HCT116 (cell line): ENCODE data around the gene FFAR4. TPM values are rescaled to one million over a fixed set of nuclear protein-coding genes. Genes with fewer than 3 reads are reported as not detected.

ENCODE experiments used
- ATAC-seq: fragments of 200-7000 bp; cut with Tn5 transposase; 2 replicates; pipeline ENCODE4 v1.9.1; 2020; ENCODE audit warnings: mild to moderate bottlenecking, moderate library complexity
- BruUV-seq: library from RNA; stranded (reverse); fragments of 400-500 nt; replicated peaks from 2 replicates; lab custom pipeline; 2021; lab: Mats Ljungman, UMichigan
- CTCF ChIA-PET: fragments of 300-600 bp; sonication (Branson Sonifier 250); formaldehyde crosslinking; loops from one replicate; lab custom pipeline; 2021; ENCODE audit warnings: antibody characterized with exemption; lab: Charles Lee
- POLR2A ChIA-PET: fragments of 300-600, 350-600 bp; sonication (Branson Sonifier 250); formaldehyde crosslinking; loops from one replicate; lab custom pipeline; 2021; ENCODE audit warnings: antibody characterized with exemption; lab: Charles Lee
- RAD21 ChIA-PET, 2 experiments: fragments of 300-600 bp; sonication (Branson Sonifier 250); formaldehyde crosslinking; loops; one replicate each; lab custom pipeline; 2023; ENCODE audit warnings: low total read pairs in 2 of 2; ENCODE audit not compliant: uncharacterized antibody in 2 of 2, unreplicated experiment in 2 of 2, low non-redundant PET in 1 of 2; lab: Charles Lee
- DNase-seq: peaks from one replicate; pipeline ENCODE4 v3.0.0-alpha.2; 2010; ENCODE audit warnings: low read depth, low spot score
- H2AFZ ChIP-seq: fragments of 200-600 bp; shearing (Covaris generic), sonication (generic); 2 replicates; pipeline ENCODE4 v1.6.1; 2017; ENCODE audit warnings: low read depth, mixed run types, mixed read lengths, antibody characterized with exemption, low read length; ENCODE audit not compliant: poor library complexity, severe bottlenecking
- H3K27ac ChIP-seq: 2 replicates; pipeline ENCODE4 v1.5.1; 2012; ENCODE audit warnings: low read depth, low read length
- H3K27me3 ChIP-seq: fragments of 200-600 bp; sonication (generic); 2 replicates; pipeline ENCODE4 v1.6.1; 2016; ENCODE audit warnings: mixed run types, low read length, mixed read lengths; ENCODE audit not compliant: insufficient read depth
- H3K36me3 ChIP-seq, 2 experiments: fragments of 200-500 bp in 1 of 2; fragments of 200-600 bp in 1 of 2; sonication (Bioruptor generic) in 1 of 2; sonication (generic) in 1 of 2; 2 replicates each; pipeline versions ENCODE4 v1.5.1 to v1.6.1; 2014 to 2016; ENCODE audit warnings: low read length in 2 of 2, inconsistent platforms in 1 of 2, mixed read lengths in 1 of 2, mixed run types in 1 of 2; ENCODE audit not compliant: insufficient read depth in 2 of 2, control insufficient read depth in 1 of 2
- H3K4me1 ChIP-seq, 2 experiments: fragments of 200-600 bp in 1 of 2; sonication (generic) in 1 of 2; 2 replicates each; pipeline versions ENCODE4 v1.5.1 to v1.6.1; 2012 to 2017; ENCODE audit warnings: low read length in 2 of 2, inconsistent platforms in 1 of 2, mild to moderate bottlenecking in 1 of 2, mixed read lengths in 1 of 2, mixed run types in 1 of 2, moderate library complexity in 1 of 2; ENCODE audit not compliant: insufficient read depth in 2 of 2, control insufficient read depth in 1 of 2
- H3K4me2 ChIP-seq: fragments of 200-600 bp; sonication (generic); 2 replicates; pipeline ENCODE4 v1.6.1; 2017; ENCODE audit warnings: mixed run types, low read length, mixed read lengths
- H3K4me3 ChIP-seq, 2 experiments: fragments of 200-600 bp in 1 of 2; sonication (generic) in 1 of 2; replicated peaks in 1 of 2; 2 replicates each; pipeline ENCODE4 v1.5.1; 2011 to 2016; ENCODE audit warnings: low read length in 2 of 2, control low read depth in 1 of 2, low read depth in 1 of 2, mild to moderate bottlenecking in 1 of 2, mixed read lengths in 1 of 2, mixed run types in 1 of 2
- H3K79me2 ChIP-seq: fragments of 200-600 bp; sonication (generic); 2 replicates; pipeline ENCODE4 v1.6.1; 2017; ENCODE audit warnings: mild to moderate bottlenecking, mixed run types, low read length, moderate library complexity, mixed read lengths; ENCODE audit not compliant: insufficient read depth
- H3K9ac ChIP-seq: fragments of 200-600 bp; sonication (generic); 2 replicates; pipeline ENCODE4 v1.6.1; 2016; ENCODE audit warnings: low read length, mixed read lengths
- H3K9me2 ChIP-seq: fragments of 200-600 bp; sonication (generic), shearing (Covaris generic); 2 replicates; pipeline ENCODE4 v1.6.1; 2017; ENCODE audit warnings: mixed run types, mild to moderate bottlenecking, moderate library complexity; ENCODE audit not compliant: insufficient read depth
- H3K9me3 ChIP-seq, 2 experiments: fragments of 200-500 bp in 1 of 2; fragments of 200-600 bp in 1 of 2; sonication (Bioruptor generic) in 1 of 2; sonication (generic) in 1 of 2; 2 replicates each; pipeline ENCODE4 v1.6.1; 2014 to 2017; ENCODE audit warnings: low read length in 2 of 2, mixed read lengths in 2 of 2, inconsistent platforms in 1 of 2, low read depth in 1 of 2, mild to moderate bottlenecking in 1 of 2, mixed run types in 1 of 2, moderate library complexity in 1 of 2; ENCODE audit not compliant: control insufficient read depth in 1 of 2, insufficient read depth in 1 of 2
- H4K20me1 ChIP-seq: fragments of 200-600 bp; sonication (generic), shearing (Covaris generic); 2 replicates; pipeline ENCODE4 v1.6.1; 2017; ENCODE audit warnings: mixed run types, mild to moderate bottlenecking, moderate library complexity; ENCODE audit not compliant: insufficient read depth
- CBX3 ChIP-seq: IDR thresholded peaks from 2 replicates; pipeline ENCODE4 v1.6.1; 2012; ENCODE audit warnings: low read depth
- CEBPB ChIP-seq: IDR thresholded peaks from 2 replicates; pipeline ENCODE4 v1.6.1; 2012; ENCODE audit warnings: low read depth
- EGR1 ChIP-seq: IDR thresholded peaks from 2 replicates; pipeline ENCODE4 v1.6.1; 2012; ENCODE audit warnings: low read depth
- ELF1 ChIP-seq: IDR thresholded peaks from 2 replicates; pipeline ENCODE4 v1.6.1; 2012; ENCODE audit warnings: low read depth, borderline replicate concordance
- EZH2 ChIP-seq: fragments of 200-600 bp; sonication (generic); IDR thresholded peaks from 2 replicates; pipeline ENCODE4 v1.6.1; 2017; ENCODE audit warnings: antibody characterized with exemption, mixed run types
- EZH2phosphoT487 ChIP-seq: fragments of 200-600 bp; IDR thresholded peaks from 2 replicates; pipeline ENCODE4 v1.6.1; 2018; ENCODE audit warnings: antibody characterized with exemption, borderline replicate concordance
- JUND ChIP-seq: IDR thresholded peaks from 2 replicates; pipeline ENCODE4 v1.6.1; 2012
- POLR2A ChIP-seq: IDR thresholded peaks from 2 replicates; pipeline ENCODE4 v1.7.0; 2011; ENCODE audit warnings: borderline replicate concordance; ENCODE audit not compliant: insufficient read depth, insufficient read length; ENCODE audit errors: extremely low read depth
- POLR2AphosphoS5 ChIP-seq: IDR thresholded peaks from 2 replicates; pipeline ENCODE4 v1.6.1; 2011; ENCODE audit warnings: mild to moderate bottlenecking, low read depth, low read length, moderate library complexity
- RAD21 ChIP-seq: IDR thresholded peaks from 2 replicates; pipeline ENCODE4 v1.6.1; 2012; ENCODE audit warnings: low read depth, mild to moderate bottlenecking
- SP1 ChIP-seq: IDR thresholded peaks from 2 replicates; pipeline ENCODE4 v1.6.1; 2012; ENCODE audit warnings: low read depth
- SRF ChIP-seq: IDR thresholded peaks from 2 replicates; pipeline ENCODE4 v1.6.1; 2012; ENCODE audit warnings: low read depth
- YY1 ChIP-seq: IDR thresholded peaks from 2 replicates; pipeline ENCODE4 v1.6.1; 2011; ENCODE audit warnings: low read length, low read depth, moderate library complexity, mild to moderate bottlenecking; ENCODE audit not compliant: insufficient replicate concordance; ENCODE audit errors: extremely low read depth
- ZFX ChIP-seq: fragments of 450-650 bp; IDR thresholded peaks from 2 replicates; pipeline ENCODE4 v1.6.1; 2017
- ZNF274 ChIP-seq: fragments of 200-500 bp; sonication (Bioruptor generic); IDR thresholded peaks from 2 replicates; pipeline ENCODE4 v1.6.1; 2014; ENCODE audit warnings: mild to moderate bottlenecking, low read depth, low read length, inconsistent platforms
- intact Hi-C: fragments of 100-400 bp; cut with micrococcal nuclease; formaldehyde crosslinking; loops from 2 replicates; pipeline ENCODE4 v1.10.0; 2022
- total RNA-seq: library from RNA; stranded (reverse); gene quantifications from one replicate; pipeline ENCODE4 v1.2.1, GENCODE V29; 2021; ENCODE audit not compliant: unreplicated experiment
- TF ChIP-seq, protein P1 (sequence below): IDR thresholded peaks from 2 replicates; pipeline ENCODE4 v1.6.1; 2012; ENCODE audit warnings: low read depth
- TF ChIP-seq, protein P2 (sequence below): IDR thresholded peaks from 2 replicates; pipeline ENCODE4 v1.6.1; 2012
- TF ChIP-seq, protein P3 (sequence below): IDR thresholded peaks from 2 replicates; pipeline ENCODE4 v1.6.1; 2012
- TF ChIP-seq, protein P4 (sequence below), 3 experiments: fragments of 200-600 bp in 1 of 3; sonication (generic) in 1 of 3; IDR thresholded peaks in 2 of 3; conservative IDR thresholded peaks in 1 of 3; 2 replicates each; pipeline ENCODE4 v1.5.1; 2012 to 2017; ENCODE audit warnings: low read depth in 2 of 3, low read length in 2 of 3, antibody characterized with exemption in 1 of 3, borderline replicate concordance in 1 of 3, control low read depth in 1 of 3, mild to moderate bottlenecking in 1 of 3, mixed read lengths in 1 of 3, mixed run types in 1 of 3, moderate library complexity in 1 of 3; ENCODE audit not compliant: insufficient read depth in 1 of 3

Gene FFAR4
- total RNA-seq, 1 experiment from 2014 or later, result not detected

DNA sequence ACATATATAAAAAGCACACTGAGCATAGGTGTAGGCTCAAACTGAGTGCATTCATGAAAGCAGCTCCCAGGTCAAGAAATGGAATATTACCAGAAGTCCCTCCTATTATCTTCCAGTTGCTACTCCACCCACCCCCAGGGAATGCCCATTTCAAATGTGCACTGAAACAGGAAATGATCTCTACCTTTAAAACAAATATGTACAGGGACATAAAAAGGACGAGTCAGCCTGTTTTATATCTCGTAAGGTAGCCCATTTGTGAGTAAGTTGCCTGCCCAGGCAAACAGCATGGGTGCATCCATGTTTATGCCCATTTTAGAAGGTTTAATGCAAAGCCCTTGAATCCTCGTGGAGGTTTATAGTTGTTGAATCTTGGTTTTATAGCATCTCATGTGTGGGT is 10.4 kb downstream of the FFAR4 start:
- intact Hi-C loops, result no loop called here
- Histone ChIP-seq H3K9me2 (no peaks in the 10 kb centered on the region), H3K4me3 (no peak overlapping the region), H3K27ac (no peak overlapping the region), H3K36me3 (no peaks in the 10 kb centered on the region), H3K4me2 (no peak overlapping the region), H3K9ac (no peak overlapping the region), H3K4me1 (peaks cover 6 to 22% of the 10 kb centered on the region in 2 experiments; a peak in 2 of 4 replicates), H4K20me1 (no peaks in the 10 kb centered on the region), H3K79me2 (no peaks in the 10 kb centered on the region), H2AFZ (no peak overlapping the region), H3K27me3 (no peaks in the 10 kb centered on the region), H3K9me3 (peaks cover 0 to 4% of the 10 kb centered on the region in 2 experiments; a peak in 1 of 4 replicates)
- no TSS peak for BruUV-seq
- TF ChIP-seq CEBPB, result no peak
- TF ChIP-seq EGR1, result no peak
- TF ChIP-seq, protein P1, sequence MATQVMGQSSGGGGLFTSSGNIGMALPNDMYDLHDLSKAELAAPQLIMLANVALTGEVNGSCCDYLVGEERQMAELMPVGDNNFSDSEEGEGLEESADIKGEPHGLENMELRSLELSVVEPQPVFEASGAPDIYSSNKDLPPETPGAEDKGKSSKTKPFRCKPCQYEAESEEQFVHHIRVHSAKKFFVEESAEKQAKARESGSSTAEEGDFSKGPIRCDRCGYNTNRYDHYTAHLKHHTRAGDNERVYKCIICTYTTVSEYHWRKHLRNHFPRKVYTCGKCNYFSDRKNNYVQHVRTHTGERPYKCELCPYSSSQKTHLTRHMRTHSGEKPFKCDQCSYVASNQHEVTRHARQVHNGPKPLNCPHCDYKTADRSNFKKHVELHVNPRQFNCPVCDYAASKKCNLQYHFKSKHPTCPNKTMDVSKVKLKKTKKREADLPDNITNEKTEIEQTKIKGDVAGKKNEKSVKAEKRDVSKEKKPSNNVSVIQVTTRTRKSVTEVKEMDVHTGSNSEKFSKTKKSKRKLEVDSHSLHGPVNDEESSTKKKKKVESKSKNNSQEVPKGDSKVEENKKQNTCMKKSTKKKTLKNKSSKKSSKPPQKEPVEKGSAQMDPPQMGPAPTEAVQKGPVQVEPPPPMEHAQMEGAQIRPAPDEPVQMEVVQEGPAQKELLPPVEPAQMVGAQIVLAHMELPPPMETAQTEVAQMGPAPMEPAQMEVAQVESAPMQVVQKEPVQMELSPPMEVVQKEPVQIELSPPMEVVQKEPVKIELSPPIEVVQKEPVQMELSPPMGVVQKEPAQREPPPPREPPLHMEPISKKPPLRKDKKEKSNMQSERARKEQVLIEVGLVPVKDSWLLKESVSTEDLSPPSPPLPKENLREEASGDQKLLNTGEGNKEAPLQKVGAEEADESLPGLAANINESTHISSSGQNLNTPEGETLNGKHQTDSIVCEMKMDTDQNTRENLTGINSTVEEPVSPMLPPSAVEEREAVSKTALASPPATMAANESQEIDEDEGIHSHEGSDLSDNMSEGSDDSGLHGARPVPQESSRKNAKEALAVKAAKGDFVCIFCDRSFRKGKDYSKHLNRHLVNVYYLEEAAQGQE, result no peak
- no peak for TF ChIP-seq EZH2
- no peak for TF ChIP-seq YY1
- TF ChIP-seq, protein P2, sequence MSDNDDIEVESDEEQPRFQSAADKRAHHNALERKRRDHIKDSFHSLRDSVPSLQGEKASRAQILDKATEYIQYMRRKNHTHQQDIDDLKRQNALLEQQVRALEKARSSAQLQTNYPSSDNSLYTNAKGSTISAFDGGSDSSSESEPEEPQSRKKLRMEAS, result no peak
- no peak for TF ChIP-seq JUND
- TF ChIP-seq, protein P3, sequence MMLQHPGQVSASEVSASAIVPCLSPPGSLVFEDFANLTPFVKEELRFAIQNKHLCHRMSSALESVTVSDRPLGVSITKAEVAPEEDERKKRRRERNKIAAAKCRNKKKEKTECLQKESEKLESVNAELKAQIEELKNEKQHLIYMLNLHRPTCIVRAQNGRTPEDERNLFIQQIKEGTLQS, result no peak
- TF ChIP-seq EZH2phosphoT487, result no peak
- no peak for TF ChIP-seq SRF
- TF ChIP-seq, protein P4, sequence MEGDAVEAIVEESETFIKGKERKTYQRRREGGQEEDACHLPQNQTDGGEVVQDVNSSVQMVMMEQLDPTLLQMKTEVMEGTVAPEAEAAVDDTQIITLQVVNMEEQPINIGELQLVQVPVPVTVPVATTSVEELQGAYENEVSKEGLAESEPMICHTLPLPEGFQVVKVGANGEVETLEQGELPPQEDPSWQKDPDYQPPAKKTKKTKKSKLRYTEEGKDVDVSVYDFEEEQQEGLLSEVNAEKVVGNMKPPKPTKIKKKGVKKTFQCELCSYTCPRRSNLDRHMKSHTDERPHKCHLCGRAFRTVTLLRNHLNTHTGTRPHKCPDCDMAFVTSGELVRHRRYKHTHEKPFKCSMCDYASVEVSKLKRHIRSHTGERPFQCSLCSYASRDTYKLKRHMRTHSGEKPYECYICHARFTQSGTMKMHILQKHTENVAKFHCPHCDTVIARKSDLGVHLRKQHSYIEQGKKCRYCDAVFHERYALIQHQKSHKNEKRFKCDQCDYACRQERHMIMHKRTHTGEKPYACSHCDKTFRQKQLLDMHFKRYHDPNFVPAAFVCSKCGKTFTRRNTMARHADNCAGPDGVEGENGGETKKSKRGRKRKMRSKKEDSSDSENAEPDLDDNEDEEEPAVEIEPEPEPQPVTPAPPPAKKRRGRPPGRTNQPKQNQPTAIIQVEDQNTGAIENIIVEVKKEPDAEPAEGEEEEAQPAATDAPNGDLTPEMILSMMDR (IDR thresholded peaks at IDR 0.05 in 2 of 3, conservative IDR thresholded peaks at IDR 0.05 in 1 of 3; ENCODE audit: borderline replicate concordance in 1 of 3, insufficient read depth in 1 of 3, low read depth in 2 of 3, low read length in 2 of 3), result no peak
- no peak for TF ChIP-seq POLR2AphosphoS5
- no peak for TF ChIP-seq RAD21
- TF ChIP-seq POLR2A, result no peak
- no peak for TF ChIP-seq ZNF274
- TF ChIP-seq ZFX, result no peak
- no peak for TF ChIP-seq SP1
- TF ChIP-seq CBX3, result no peak
- TF ChIP-seq ELF1, result no peak
- ChIA-PET RAD21 (no interaction called here), CTCF (no interaction called here), POLR2A (no interaction called here)
- DNase-seq (no peak), ATAC-seq (no peak)
